ENCODE measurements around the gene DOCK6.

- TF ChIP-seq, protein P1, sequence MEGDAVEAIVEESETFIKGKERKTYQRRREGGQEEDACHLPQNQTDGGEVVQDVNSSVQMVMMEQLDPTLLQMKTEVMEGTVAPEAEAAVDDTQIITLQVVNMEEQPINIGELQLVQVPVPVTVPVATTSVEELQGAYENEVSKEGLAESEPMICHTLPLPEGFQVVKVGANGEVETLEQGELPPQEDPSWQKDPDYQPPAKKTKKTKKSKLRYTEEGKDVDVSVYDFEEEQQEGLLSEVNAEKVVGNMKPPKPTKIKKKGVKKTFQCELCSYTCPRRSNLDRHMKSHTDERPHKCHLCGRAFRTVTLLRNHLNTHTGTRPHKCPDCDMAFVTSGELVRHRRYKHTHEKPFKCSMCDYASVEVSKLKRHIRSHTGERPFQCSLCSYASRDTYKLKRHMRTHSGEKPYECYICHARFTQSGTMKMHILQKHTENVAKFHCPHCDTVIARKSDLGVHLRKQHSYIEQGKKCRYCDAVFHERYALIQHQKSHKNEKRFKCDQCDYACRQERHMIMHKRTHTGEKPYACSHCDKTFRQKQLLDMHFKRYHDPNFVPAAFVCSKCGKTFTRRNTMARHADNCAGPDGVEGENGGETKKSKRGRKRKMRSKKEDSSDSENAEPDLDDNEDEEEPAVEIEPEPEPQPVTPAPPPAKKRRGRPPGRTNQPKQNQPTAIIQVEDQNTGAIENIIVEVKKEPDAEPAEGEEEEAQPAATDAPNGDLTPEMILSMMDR (IDR thresholded peaks at IDR 0.05) = no peak
- no peak for TF ChIP-seq EP300 (IDR thresholded peaks at IDR 0.05)
These were observed 14.4 kb downstream of the DOCK6 start for GRCh38 chr19:11247934-11248333.

All from ovary (tissue), 3 donors.